ENCODE results near the gene CEP126. TPM values are rescaled to one million over a fixed set of nuclear protein-coding genes. Genes with fewer than 3 reads are reported as not detected.
A peak's percentile ranks its signal among the peaks of the same experiment; 100 is the strongest.
"Not testable (repeated sequence)": the region's sequence is repeated elsewhere in the genome, so short reads cannot be mapped to it uniquely, and the experiment has no call there.

CEP126 gene
- total RNA-seq, 1 donor from 2014 or later = 4.1 TPM

GRCh38 chr11:101974255-101974654, 59.4 kb downstream of the CEP126 start:
- TF ChIP-seq CTCF (IDR thresholded peaks at IDR 0.05) = peak; percentile 77
- peaks cover 3% of the 10 kb centered on the region for H3K4me1 Mint-ChIP-seq (ENCODE audit: low read depth)
- no peak overlapping the region for H3K4me3 Mint-ChIP-seq (ENCODE audit: unreplicated experiment)
- DNase-seq (ENCODE audit: low spot score) = no peak
- H3K36me3 Mint-ChIP-seq (ENCODE audit: low read depth) = peaks cover 2% of the 10 kb centered on the region
- H3K9me3 Mint-ChIP-seq (ENCODE audit: low read depth) = peaks cover 5% of the 10 kb centered on the region
- H3K27me3 Mint-ChIP-seq (ENCODE audit: low read depth) = no peaks in the 10 kb centered on the region
- no peak overlapping the region for H3K27ac Mint-ChIP-seq (ENCODE audit: unreplicated experiment)

GRCh38 chr11:101974771-101975170, 60.0 kb downstream of the CEP126 start:
- Mint-ChIP-seq H3K27ac (ENCODE audit: unreplicated experiment) (no peak overlapping the region), H3K4me3 (ENCODE audit: unreplicated experiment) (no peak overlapping the region), H3K36me3 (ENCODE audit: low read depth) (peaks cover 2% of the 10 kb centered on the region), H3K4me1 (ENCODE audit: low read depth) (peaks cover 3% of the 10 kb centered on the region), H3K27me3 (ENCODE audit: low read depth) (no peaks in the 10 kb centered on the region), H3K9me3 (ENCODE audit: low read depth) (peaks cover 5% of the 10 kb centered on the region)
- DNase-seq (ENCODE audit: low spot score) = no peak
- no peak for TF ChIP-seq CTCF (IDR thresholded peaks at IDR 0.05)

DNA sequence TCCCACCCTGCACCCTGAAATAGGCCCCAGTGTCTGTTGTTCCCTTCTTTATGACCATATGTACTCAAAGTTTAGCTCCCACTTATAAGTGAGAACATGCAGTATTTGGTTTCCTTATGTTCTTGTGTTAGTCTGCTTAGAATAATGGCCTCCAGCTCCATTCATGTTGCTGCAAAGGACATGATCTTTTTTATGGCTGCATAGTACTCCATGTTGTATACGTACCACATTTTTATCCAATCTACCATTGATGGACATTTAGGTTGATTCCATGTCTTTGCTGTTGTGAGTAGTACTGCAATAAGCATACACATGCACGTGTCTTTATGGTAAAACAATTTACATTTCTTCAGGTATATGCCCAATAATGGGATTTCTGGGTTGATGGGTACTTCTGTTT, 60.9 kb downstream of the CEP126 start:
- Mint-ChIP-seq H3K27me3 (ENCODE audit: low read depth) (no peaks in the 10 kb centered on the region), H3K9me3 (ENCODE audit: low read depth) (peaks cover 5% of the 10 kb centered on the region), H3K36me3 (ENCODE audit: low read depth) (peaks cover 4% of the 10 kb centered on the region), H3K4me1 (ENCODE audit: low read depth) (peaks cover 3% of the 10 kb centered on the region), H3K27ac (ENCODE audit: unreplicated experiment) (no peak overlapping the region), H3K4me3 (ENCODE audit: unreplicated experiment) (no peak overlapping the region)
- TF ChIP-seq CTCF (IDR thresholded peaks at IDR 0.05) = no peak
- no peak for DNase-seq (ENCODE audit: low spot score)

DNA sequence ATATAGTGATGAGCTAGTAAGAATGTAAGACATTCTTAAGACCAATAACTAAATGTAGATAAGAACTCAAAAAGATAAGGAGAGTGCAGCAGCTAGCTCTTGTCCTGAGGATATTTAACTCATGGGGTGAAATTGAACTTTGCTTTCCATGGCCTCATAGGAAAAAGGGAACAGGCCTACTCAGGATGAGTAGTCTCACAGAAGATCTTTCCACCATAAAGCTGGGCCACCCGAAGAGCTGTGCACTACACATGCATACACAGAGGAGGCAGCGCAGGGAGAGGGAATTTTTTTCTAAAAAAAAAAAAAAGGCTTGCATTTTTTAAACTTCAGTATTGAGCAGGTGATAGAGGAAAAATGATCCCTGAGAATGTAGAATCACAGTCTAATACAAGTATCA, 72.6 kb downstream of the CEP126 start:
- no peaks in the 10 kb centered on the region for H3K9me3 Mint-ChIP-seq (ENCODE audit: low read depth)
- DNase-seq (ENCODE audit: low spot score) = no peak
- H3K27ac Mint-ChIP-seq (ENCODE audit: unreplicated experiment) = no peak overlapping the region
- H3K27me3 Mint-ChIP-seq (ENCODE audit: low read depth) = no peaks in the 10 kb centered on the region
- H3K4me3 Mint-ChIP-seq (ENCODE audit: unreplicated experiment) = no peak overlapping the region
- no peaks in the 10 kb centered on the region for H3K4me1 Mint-ChIP-seq (ENCODE audit: low read depth)
- peaks cover 16% of the 10 kb centered on the region for H3K36me3 Mint-ChIP-seq (ENCODE audit: low read depth)
- TF ChIP-seq CTCF (IDR thresholded peaks at IDR 0.05) = peak; percentile 16

DNA sequence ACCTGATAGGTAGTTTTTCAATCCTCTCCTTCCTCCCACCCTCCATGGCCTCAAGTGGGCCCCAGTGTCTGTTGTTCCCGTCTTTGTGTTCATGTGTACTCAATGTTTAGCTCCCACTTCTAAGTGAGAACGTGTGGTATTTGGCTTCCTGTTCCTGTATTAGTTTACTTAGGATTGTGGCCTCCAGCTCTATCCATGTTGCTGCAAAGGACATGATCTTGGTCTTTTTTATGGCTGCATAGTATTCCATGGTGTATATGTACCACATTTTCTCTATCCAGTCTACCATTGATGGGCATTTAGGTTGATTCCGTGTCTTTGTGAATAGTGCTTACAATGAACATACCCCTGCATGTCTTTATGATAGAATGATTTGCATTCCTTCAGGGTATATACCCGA, 78.4 kb downstream of the CEP126 start:
- Mint-ChIP-seq H3K36me3 (ENCODE audit: low read depth) (peaks cover 15% of the 10 kb centered on the region), H3K27ac (ENCODE audit: unreplicated experiment) (no peak overlapping the region), H3K4me1 (ENCODE audit: low read depth) (no peaks in the 10 kb centered on the region), H3K9me3 (ENCODE audit: low read depth) (peaks cover 6% of the 10 kb centered on the region), H3K4me3 (ENCODE audit: unreplicated experiment) (no peak overlapping the region), H3K27me3 (ENCODE audit: low read depth) (no peaks in the 10 kb centered on the region)
- DNase-seq (ENCODE audit: low spot score) = no peak
- no peak for TF ChIP-seq CTCF (IDR thresholded peaks at IDR 0.05)

DNA sequence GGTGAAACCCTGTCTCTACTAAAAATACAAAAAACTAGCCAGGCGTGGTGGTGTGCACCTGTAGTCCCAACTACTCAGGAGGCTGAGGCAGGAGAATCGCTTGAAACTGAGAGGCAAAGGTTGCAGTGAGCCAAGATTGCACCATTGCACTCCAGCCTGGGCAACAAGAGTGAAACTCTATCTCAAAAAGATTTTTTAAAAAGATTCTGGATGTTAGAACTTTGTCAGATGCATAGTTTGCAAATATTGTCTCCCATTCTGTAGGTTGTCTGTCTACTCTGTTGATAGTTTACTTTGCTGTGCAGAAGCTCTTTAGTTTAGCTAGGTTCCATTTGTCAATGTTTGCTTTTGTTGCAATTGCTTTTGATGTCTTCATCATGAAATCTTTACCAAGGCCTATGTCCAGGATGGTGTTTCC, 79.3 kb downstream of the CEP126 start:
- not testable (repeated sequence) for H3K4me3 Mint-ChIP-seq (ENCODE audit: unreplicated experiment); DNase-seq (ENCODE audit: low spot score); H3K27ac Mint-ChIP-seq (ENCODE audit: unreplicated experiment); H3K9me3 Mint-ChIP-seq (ENCODE audit: low read depth); H3K27me3 Mint-ChIP-seq (ENCODE audit: low read depth); H3K4me1 Mint-ChIP-seq (ENCODE audit: low read depth)
- peaks cover 17% of the 10 kb centered on the region for H3K36me3 Mint-ChIP-seq (ENCODE audit: low read depth)
